Small intestine (tissue), 7 donors: Measurements from ENCODE around the gene CCDC137. TPM values are rescaled to one million over a fixed set of nuclear protein-coding genes. Genes with fewer than 3 reads are reported as not detected.

ENCODE experiments used
- DNase-seq, 2 donors: peaks; one replicate each; pipeline versions ENCODE4 v3.0.0 to v3.0.0-alpha.2; 2013
- FAIRE-seq: peaks from 2 replicates; lab custom pipeline; 2012; peaks lifted over from hg19 to GRCh38; lab: Jason Lieb, UNC
- H3K27ac ChIP-seq, 3 donors: one replicate each; pipeline ENCODE4 v1.5.1; 2013; ENCODE audit warnings: low read length in 2 of 3, mild to moderate bottlenecking in 2 of 3, control low read depth in 1 of 3, inconsistent platforms in 1 of 3, low read depth in 1 of 3, moderate library complexity in 1 of 3
- H3K27me3 ChIP-seq, 3 donors: one replicate each; pipeline ENCODE4 v1.6.1; 2013; ENCODE audit warnings: low read length in 3 of 3, inconsistent platforms in 1 of 3; ENCODE audit not compliant: control insufficient read depth in 3 of 3, insufficient read depth in 3 of 3
- H3K36me3 ChIP-seq, 3 donors: one replicate each; pipeline ENCODE4 v1.6.1; 2013; ENCODE audit warnings: low read length in 3 of 3, inconsistent platforms in 1 of 3, low read depth in 1 of 3, mild to moderate bottlenecking in 1 of 3, moderate library complexity in 1 of 3; ENCODE audit not compliant: control insufficient read depth in 3 of 3, insufficient read depth in 2 of 3
- H3K4me1 ChIP-seq, 3 donors: one replicate each; pipeline ENCODE4 v1.6.1; 2013; ENCODE audit warnings: low read length in 2 of 3, inconsistent platforms in 1 of 3, low read depth in 1 of 3, mild to moderate bottlenecking in 1 of 3, moderate library complexity in 1 of 3; ENCODE audit not compliant: control insufficient read depth in 3 of 3, insufficient read depth in 2 of 3
- H3K4me3 ChIP-seq, 3 donors: one replicate each; pipeline ENCODE4 v1.5.1; 2013; ENCODE audit warnings: low read length in 3 of 3, control low read depth in 1 of 3, inconsistent platforms in 1 of 3, low read depth in 1 of 3, mild to moderate bottlenecking in 1 of 3, moderate library complexity in 1 of 3
- H3K9me3 ChIP-seq, 2 donors: one replicate each; pipeline ENCODE4 v1.6.1; 2013; ENCODE audit warnings: low read depth in 1 of 2, low read length in 1 of 2; ENCODE audit not compliant: control insufficient read depth in 2 of 2, insufficient read depth in 1 of 2
- WGBS, 3 donors: extraction: QIAGEN DNeasy Blood & Tissue Kit; methylation state at CpG; one replicate each; pipeline ENCODE4 v1.1.7; 2013; 5-methylcytosine and 5-hydroxymethylcytosine counted together
- polyA plus RNA-seq, 4 donors: library from polyadenylated mRNA; stranded (reverse) in 3 of 4; unstranded in 1 of 4; fragments of 200-250 nt in 3 of 4; fragments of 120-200 nt in 1 of 4; gene quantifications; one replicate each; pipeline versions ENCODE4 v1.2.1 to v1.2.3, GENCODE V29; 2013
- donor health status: healthy with polysubstance abuse.
- donor health status: control.
- donor health status: control.
- donor health status: Bipolar disorder and iron deficiency.
- donor health status: healthy.

CCDC137 gene
- polyA plus RNA-seq, 4 donors, result 18.1 to 89.2 (median 21.7) TPM

DNA sequence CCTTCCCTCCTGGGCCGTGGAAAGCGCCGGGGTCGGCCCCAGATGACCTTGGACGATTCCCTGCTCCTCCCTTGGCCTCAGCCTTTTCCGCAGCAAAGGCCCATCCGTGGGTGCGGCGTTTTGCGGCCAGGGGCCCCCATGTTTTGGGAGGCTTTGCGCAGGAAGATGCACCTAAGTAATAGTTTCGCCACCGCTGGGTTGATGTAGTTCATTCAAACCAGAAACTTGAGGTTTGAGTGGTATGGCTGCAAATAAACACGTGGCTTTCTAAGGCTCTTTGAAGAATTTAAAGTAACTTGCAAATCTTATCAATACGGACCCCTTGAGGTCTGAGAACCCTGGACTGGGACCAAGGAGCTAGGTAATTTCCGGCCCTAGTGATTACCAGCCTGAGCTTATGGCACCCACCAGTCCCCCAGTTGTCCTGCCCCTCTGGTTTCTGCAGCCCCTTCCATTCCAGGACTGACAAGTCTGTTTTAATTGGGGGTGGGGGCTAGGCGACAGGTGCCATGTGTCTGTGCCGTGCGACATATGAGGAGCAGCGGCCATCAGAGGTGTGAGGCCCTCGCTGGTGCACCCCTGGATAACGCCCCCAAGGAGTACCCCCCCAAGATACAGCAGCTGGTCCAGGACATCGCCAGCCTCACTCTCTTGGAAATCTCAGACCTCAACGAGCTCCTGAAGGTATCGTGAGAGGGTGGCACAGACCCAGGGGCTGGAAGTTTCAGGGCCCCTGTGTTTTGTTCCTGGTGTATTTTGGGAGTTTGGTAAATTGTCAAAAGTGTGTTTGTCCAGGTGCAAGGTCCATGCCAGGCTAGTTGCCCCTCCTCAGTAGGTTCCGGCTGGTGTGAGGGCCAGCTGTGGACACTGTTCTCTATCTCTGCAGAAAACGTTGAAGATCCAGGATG is 37.5 kb downstream of the CCDC137 start:
- Histone ChIP-seq H3K27me3 (no peaks in the 10 kb centered on the region), H3K4me3 (peak overlapping the region; percentile 88 to 97 (median 94)), H3K4me1 (peaks cover 0 to 21% (median 0%) of the 10 kb centered on the region in 3 donors), H3K27ac (peak overlapping the region in 2 of 3 donors; percentile 88 to 96), H3K36me3 (peaks cover 11 to 73% (median 12%) of the 10 kb centered on the region in 3 donors), H3K9me3 (no peaks in the 10 kb centered on the region)
- no peak for DNase-seq
- no peak for FAIRE-seq
- WGBS, 3 donors, result 12 to 24% (median 19%) methylated on average over 25 to 27 of the region's 27 CpGs

DNA sequence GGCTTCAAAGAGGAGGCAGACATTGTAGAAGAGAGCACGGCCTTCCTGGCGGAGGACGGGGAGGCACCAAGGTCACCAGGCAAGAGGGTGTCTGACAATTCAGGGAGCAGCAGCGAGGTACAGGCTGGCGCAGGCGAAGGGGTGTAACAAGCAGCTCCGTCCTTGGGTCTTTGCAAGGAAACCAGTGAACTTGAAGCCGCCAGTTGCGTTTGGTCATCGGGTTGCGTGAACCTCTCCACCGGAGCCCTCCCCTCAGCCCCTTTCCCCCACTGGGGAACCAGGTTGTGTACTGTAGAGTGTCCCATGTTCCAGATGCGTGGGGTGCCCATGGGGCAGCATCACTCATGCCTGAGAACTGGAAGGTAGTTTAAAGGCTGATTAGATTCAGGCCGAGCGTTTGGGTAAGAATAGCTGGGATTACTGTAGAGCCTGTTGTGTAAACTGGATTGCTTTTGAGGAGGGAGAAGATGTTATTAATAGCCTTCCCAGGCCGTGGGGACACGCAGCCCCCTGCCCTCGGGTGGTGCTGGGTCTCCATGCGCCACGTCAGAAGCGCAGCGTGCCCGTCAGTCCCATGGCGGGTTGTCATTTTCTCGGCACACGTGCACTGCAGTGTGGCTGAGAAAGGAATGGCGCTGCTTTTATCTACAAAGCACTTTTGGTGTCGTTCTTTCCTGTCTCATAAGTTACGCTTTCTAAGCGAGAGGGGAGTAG is 39.1 kb downstream of the CCDC137 start:
- Histone ChIP-seq H3K27me3 (no peaks in the 10 kb centered on the region), H3K4me3 (no peak overlapping the region), H3K9me3 (no peaks in the 10 kb centered on the region), H3K36me3 (peaks cover 7 to 66% (median 12%) of the 10 kb centered on the region in 3 donors), H3K4me1 (peaks cover 0 to 27% (median 2%) of the 10 kb centered on the region in 3 donors), H3K27ac (no peak overlapping the region)
- WGBS, 3 donors, result 93 to 96% (median 95%) methylated on average over 30 of the region's 30 CpGs
- FAIRE-seq (no peak), DNase-seq (no peak)

- DNase-seq (no peak), FAIRE-seq (no peak)
- H3K27me3 ChIP-seq, result peaks cover 0 to 2% (median 0%) of the 10 kb centered on the region in 3 donors
- no peak overlapping the region for H3K27ac ChIP-seq
- peaks cover 6 to 60% (median 12%) of the 10 kb centered on the region in 3 donors for H3K36me3 ChIP-seq
- H3K4me3 ChIP-seq, result no peak overlapping the region
- H3K4me1 ChIP-seq, result peaks cover 2 to 27% (median 5%) of the 10 kb centered on the region in 3 donors
- no peaks in the 10 kb centered on the region for H3K9me3 ChIP-seq
- WGBS, 3 donors, result 95 to 96% (median 96%) methylated on average over 17 of the region's 17 CpGs
These were observed 39.7 kb downstream of the CCDC137 start for GRCh38 chr17:81706232-81706611.

DNA sequence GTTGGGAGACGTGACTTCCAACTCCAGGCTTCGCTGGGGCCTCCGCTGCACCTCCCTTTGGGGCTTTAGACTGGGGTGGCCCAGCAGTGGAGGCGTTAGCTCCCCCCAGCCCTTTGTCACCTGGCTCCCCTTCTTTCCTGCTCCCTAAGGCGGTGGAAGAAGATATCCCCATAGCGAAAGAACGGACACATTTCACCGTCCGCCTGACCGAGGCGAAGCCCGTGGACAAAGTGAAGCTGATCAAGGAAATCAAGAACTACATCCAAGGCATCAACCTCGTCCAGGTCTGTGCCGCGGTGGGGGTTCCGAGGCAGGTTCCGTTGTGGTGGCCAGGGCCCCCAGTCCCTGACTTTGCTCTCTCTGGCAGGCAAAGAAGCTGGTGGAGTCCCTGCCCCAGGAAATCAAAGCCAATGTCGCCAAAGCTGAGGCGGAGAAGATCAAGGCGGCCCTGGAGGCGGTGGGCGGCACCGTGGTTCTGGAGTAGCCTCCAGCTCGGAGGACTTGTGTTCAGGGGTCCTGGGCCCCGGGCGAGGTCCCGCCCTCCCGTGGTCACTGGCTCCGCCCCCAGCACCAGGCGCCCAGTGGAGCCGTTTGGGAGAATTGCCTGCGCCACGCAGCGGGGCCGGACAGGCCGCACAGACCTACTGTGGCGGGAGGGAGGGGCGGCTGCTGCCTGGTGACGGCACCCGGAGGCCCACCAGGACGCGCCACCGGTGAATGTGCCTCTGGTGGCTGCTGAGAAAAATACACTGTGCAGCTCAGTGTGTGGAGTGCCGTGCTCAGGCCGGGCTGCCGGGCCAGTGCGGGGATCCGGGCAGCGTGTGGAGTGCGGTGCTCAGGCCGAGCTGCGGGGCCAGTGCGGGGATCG is 40.5 kb downstream of the CCDC137 start:
- no peak overlapping the region for H3K4me3 ChIP-seq
- H3K4me1 ChIP-seq, result peaks cover 2 to 24% (median 5%) of the 10 kb centered on the region in 3 donors
- H3K36me3 ChIP-seq, result peaks cover 6 to 54% (median 12%) of the 10 kb centered on the region in 3 donors
- WGBS, 3 donors, result 92 to 94% (median 94%) methylated on average over 42 to 54 of the region's 54 CpGs
- FAIRE-seq (no peak), DNase-seq (no peak)
- H3K27ac ChIP-seq, result no peak overlapping the region
- H3K9me3 ChIP-seq, result no peaks in the 10 kb centered on the region
- H3K27me3 ChIP-seq, result peaks cover 0 to 2% (median 0%) of the 10 kb centered on the region in 3 donors

GRCh38 chr17:81707725-81708646 is 41.4 kb downstream of the CCDC137 start:
- Histone ChIP-seq H3K4me3 (no peak overlapping the region), H3K36me3 (peaks cover 6 to 54% (median 12%) of the 10 kb centered on the region in 3 donors), H3K27me3 (peaks cover 0 to 2% (median 0%) of the 10 kb centered on the region in 3 donors), H3K4me1 (peaks cover 4 to 24% (median 5%) of the 10 kb centered on the region in 3 donors), H3K9me3 (no peaks in the 10 kb centered on the region), H3K27ac (no peak overlapping the region)
- DNase-seq, result no peak
- WGBS, 3 donors, result 85 to 90% (median 87%) methylated on average over 21 to 25 of the region's 25 CpGs
- FAIRE-seq, result no peak

GRCh38 chr17:81708739-81709185 is 42.2 kb downstream of the CCDC137 start:
- Histone ChIP-seq H3K27me3 (peaks cover 0 to 2% (median 0%) of the 10 kb centered on the region in 3 donors), H3K4me3 (no peak overlapping the region), H3K9me3 (no peaks in the 10 kb centered on the region), H3K36me3 (peaks cover 6 to 54% (median 12%) of the 10 kb centered on the region in 3 donors), H3K4me1 (peaks cover 4 to 28% (median 5%) of the 10 kb centered on the region in 3 donors), H3K27ac (no peak overlapping the region)
- WGBS, 3 donors, result 87 to 92% (median 88%) methylated on average over 17 of the region's 17 CpGs
- DNase-seq (no peak), FAIRE-seq (no peak)
